ENCODE results near the gene IL10RA. TPM values are rescaled to one million over a fixed set of nuclear protein-coding genes. Genes with fewer than 3 reads are reported as not detected.

The IL10RA gene
- total and polyA plus RNA-seq, 2 of the 4 experiments (the other 2 are of a cell fraction) = 0.12 TPM; not detected in 1

DNA sequence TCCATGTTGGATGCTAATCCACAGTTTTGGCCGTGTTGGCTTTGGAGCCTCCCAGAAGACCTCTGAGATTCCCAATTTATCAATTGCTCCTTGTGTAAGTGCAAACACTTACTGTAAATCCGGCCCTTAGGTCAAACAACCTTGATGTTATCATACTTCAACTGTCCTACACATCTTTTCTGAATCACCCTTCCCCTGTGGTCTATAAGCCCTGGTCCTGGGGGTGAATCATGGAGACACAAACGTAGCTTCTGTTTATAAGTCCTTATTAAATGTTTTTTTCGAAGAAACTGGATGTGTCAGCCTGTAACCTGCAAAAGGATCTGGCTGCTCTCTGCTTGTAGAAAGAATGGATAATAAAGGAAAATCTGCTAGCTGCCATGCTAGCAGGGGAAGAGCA, 1.7 kb upstream of the IL10RA start:
- H3K56ac ChIP-seq (ENCODE audit: extremely low read depth, insufficient read depth, low read length) = no peak overlapping the region
- H2BK5ac ChIP-seq (ENCODE audit: low read depth, low read length, poor library complexity, severe bottlenecking) = no peak overlapping the region
- no peaks in the 10 kb centered on the region for H3K9me1 ChIP-seq (ENCODE audit: insufficient read depth, low read length)
- dilution Hi-C loops (cut with HindIII; ENCODE audit: low sequenced_read_pairs, unreplicated experiment) (no loop called here), in situ Hi-C loops (cut with MboI; ENCODE audit: low sequenced_read_pairs) (no loop called here), intact Hi-C loops (cut with micrococcal nuclease) (no loop called here)
- no peak overlapping the region for H3K4me3 ChIP-seq (ENCODE audit: insufficient read depth, low read depth, low read length)
- H2BK15ac ChIP-seq (ENCODE audit: low read depth, low read length) = no peak overlapping the region
- no peaks in the 10 kb centered on the region for H4K20me1 ChIP-seq (ENCODE audit: insufficient read depth, low read length)
- H3K4me2 ChIP-seq (ENCODE audit: low read depth, low read length) = no peak overlapping the region
- no TSS peak for BruUV-seq (replicated peaks)
- POLR2A ChIA-PET (ENCODE audit: unreplicated experiment) = no interaction called here
- no peak overlapping the region for H2AK5ac ChIP-seq (ENCODE audit: low read depth, low read length)
- H3K4me1 ChIP-seq (ENCODE audit: control insufficient read depth, insufficient read depth, low read length) = peaks cover 2% of the 10 kb centered on the region; the same call in 1 of the 2 replicates
- H2AFZ ChIP-seq (replicated peaks; ENCODE audit: low read length, poor library complexity) = no peak overlapping the region
- H3K36me3 ChIP-seq (ENCODE audit: control insufficient read depth, insufficient read depth, low read length) = no peaks in the 10 kb centered on the region
- no peak overlapping the region for H3K23ac ChIP-seq (ENCODE audit: low read depth, low read length)
- H3K9me3 ChIP-seq (ENCODE audit: control insufficient read depth, insufficient read depth, low read length) = no peaks in the 10 kb centered on the region
- no peak overlapping the region for H3K4ac ChIP-seq (ENCODE audit: low read depth, low read length)
- no peak for TF ChIP-seq CHD1 (IDR thresholded peaks at IDR 0.05; ENCODE audit: low read depth, low read length)
- no peak for TF ChIP-seq MXI1 (IDR thresholded peaks at IDR 0.05; ENCODE audit: borderline replicate concordance, low read depth, low read length)
- no peak for TF ChIP-seq BHLHE40 (IDR thresholded peaks at IDR 0.05; ENCODE audit: low read depth, low read length)
- TF ChIP-seq MAFK (IDR thresholded peaks at IDR 0.05; ENCODE audit: low read depth, low read length) = no peak
- TF ChIP-seq MAZ (IDR thresholded peaks at IDR 0.05; ENCODE audit: borderline replicate concordance, low read depth, low read length) = no peak
- no peak for TF ChIP-seq FOS (IDR thresholded peaks at IDR 0.05; ENCODE audit: low read depth, low read length)
- no peak for TF ChIP-seq NFE2L2 (IDR thresholded peaks at IDR 0.05; ENCODE audit: low read depth, low read length)
- no peak for TF ChIP-seq POLR2A (IDR thresholded peaks at IDR 0.05; ENCODE audit: low read depth, low read length)
- TF ChIP-seq, protein P1, sequence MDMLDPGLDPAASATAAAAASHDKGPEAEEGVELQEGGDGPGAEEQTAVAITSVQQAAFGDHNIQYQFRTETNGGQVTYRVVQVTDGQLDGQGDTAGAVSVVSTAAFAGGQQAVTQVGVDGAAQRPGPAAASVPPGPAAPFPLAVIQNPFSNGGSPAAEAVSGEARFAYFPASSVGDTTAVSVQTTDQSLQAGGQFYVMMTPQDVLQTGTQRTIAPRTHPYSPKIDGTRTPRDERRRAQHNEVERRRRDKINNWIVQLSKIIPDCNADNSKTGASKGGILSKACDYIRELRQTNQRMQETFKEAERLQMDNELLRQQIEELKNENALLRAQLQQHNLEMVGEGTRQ (IDR thresholded peaks at IDR 0.05; ENCODE audit: low read depth, low read length) = no peak
- TF ChIP-seq, protein P2, sequence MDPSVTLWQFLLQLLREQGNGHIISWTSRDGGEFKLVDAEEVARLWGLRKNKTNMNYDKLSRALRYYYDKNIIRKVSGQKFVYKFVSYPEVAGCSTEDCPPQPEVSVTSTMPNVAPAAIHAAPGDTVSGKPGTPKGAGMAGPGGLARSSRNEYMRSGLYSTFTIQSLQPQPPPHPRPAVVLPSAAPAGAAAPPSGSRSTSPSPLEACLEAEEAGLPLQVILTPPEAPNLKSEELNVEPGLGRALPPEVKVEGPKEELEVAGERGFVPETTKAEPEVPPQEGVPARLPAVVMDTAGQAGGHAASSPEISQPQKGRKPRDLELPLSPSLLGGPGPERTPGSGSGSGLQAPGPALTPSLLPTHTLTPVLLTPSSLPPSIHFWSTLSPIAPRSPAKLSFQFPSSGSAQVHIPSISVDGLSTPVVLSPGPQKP (IDR thresholded peaks at IDR 0.05; ENCODE audit: borderline replicate concordance, low read depth, low read length) = no peak
- TF ChIP-seq CEBPB (IDR thresholded peaks at IDR 0.05; ENCODE audit: low read depth, low read length) = no peak
- TF ChIP-seq, protein P3, sequence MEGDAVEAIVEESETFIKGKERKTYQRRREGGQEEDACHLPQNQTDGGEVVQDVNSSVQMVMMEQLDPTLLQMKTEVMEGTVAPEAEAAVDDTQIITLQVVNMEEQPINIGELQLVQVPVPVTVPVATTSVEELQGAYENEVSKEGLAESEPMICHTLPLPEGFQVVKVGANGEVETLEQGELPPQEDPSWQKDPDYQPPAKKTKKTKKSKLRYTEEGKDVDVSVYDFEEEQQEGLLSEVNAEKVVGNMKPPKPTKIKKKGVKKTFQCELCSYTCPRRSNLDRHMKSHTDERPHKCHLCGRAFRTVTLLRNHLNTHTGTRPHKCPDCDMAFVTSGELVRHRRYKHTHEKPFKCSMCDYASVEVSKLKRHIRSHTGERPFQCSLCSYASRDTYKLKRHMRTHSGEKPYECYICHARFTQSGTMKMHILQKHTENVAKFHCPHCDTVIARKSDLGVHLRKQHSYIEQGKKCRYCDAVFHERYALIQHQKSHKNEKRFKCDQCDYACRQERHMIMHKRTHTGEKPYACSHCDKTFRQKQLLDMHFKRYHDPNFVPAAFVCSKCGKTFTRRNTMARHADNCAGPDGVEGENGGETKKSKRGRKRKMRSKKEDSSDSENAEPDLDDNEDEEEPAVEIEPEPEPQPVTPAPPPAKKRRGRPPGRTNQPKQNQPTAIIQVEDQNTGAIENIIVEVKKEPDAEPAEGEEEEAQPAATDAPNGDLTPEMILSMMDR (conservative IDR thresholded peaks at IDR 0.05; ENCODE audit: low read depth, low read length) = no peak
- no peak for TF ChIP-seq RCOR1 (IDR thresholded peaks at IDR 0.05; ENCODE audit: insufficient replicate concordance, low read length)
- TF ChIP-seq RFX5 (IDR thresholded peaks at IDR 0.05; ENCODE audit: low read depth, low read length) = no peak
- TF ChIP-seq SMC3 (IDR thresholded peaks at IDR 0.05; ENCODE audit: low read depth, low read length) = no peak
- WGBS, 2 experiments (ENCODE audit: extremely low coverage in 2 of 2, insufficient read length in 1 of 2) = 30% methylated on average over 2 of the region's 4 CpGs; no CpG with 5 or more reads in 1 of the 2 experiments
- no peak overlapping the region for H3K9ac ChIP-seq (ENCODE audit: low read depth, low read length)
- H3K14ac ChIP-seq (replicated peaks; ENCODE audit: low read depth, low read length) = no peak overlapping the region
- CTCF ChIA-PET = no interaction called here
- no peak overlapping the region for H2BK120ac ChIP-seq (ENCODE audit: low read depth, low read length)
- no peak for ATAC-seq (ENCODE audit: low read depth)
- H3K79me1 ChIP-seq (ENCODE audit: low read depth in 1 of 2, low read length in 2 of 2) = no peaks in the 10 kb centered on the region
- H2AK9ac ChIP-seq (replicated peaks; ENCODE audit: low read depth, low read length, poor library complexity) = no peak overlapping the region
- H4K8ac ChIP-seq (ENCODE audit: low read depth in 2 of 2, low read length in 2 of 2) = no peak overlapping the region
- no peak overlapping the region for H2BK20ac ChIP-seq (ENCODE audit: low read depth, low read length)
- H3K18ac ChIP-seq (ENCODE audit: low read depth, low read length) = no peak overlapping the region
- no peak for DNase-seq
- peaks cover 18% of the 10 kb centered on the region for H3K27me3 ChIP-seq (ENCODE audit: control insufficient read depth, insufficient read depth, low read length)
- H4K5ac ChIP-seq (ENCODE audit: low read depth, low read length) = no peak overlapping the region
- no peak overlapping the region for H3K27ac ChIP-seq (ENCODE audit: insufficient read depth, low read length)
- no peak overlapping the region for H4K91ac ChIP-seq (ENCODE audit: insufficient read depth, low read depth, low read length)
